GM10847 (cell line): Measurements from ENCODE around the gene LCN12.

Experiments used
- POLR2A ChIP-seq: IDR thresholded peaks from 2 replicates; pipeline ENCODE4 v1.6.1; 2011; ENCODE audit not compliant: insufficient read length; ENCODE audit errors: extremely low read depth

LCN12 gene

GRCh38 chr9:136958473-136958872 lies 6.4 kb downstream of the LCN12 start:
- no peak for TF ChIP-seq POLR2A

- no peak for TF ChIP-seq POLR2A
Observed at GRCh38 chr9:136958898-136959850, 7.1 kb downstream of the LCN12 start.

GRCh38 chr9:136960212-136960937 lies 8.3 kb downstream of the LCN12 start:
- no peak for TF ChIP-seq POLR2A

- TF ChIP-seq POLR2A = no peak
Observed at GRCh38 chr9:136960938-136961275, 8.8 kb downstream of the LCN12 start.

- TF ChIP-seq POLR2A = no peak
Observed at GRCh38 chr9:136961279-136962065, 9.4 kb downstream of the LCN12 start.

GRCh38 chr9:136962163-136962562 lies 10.1 kb downstream of the LCN12 start:
- TF ChIP-seq POLR2A = no peak

GRCh38 chr9:136962701-136963248 lies 10.7 kb downstream of the LCN12 start:
- TF ChIP-seq POLR2A = no peak

- no peak for TF ChIP-seq POLR2A
Observed at GRCh38 chr9:136963341-136963740, 11.3 kb downstream of the LCN12 start.

- no peak for TF ChIP-seq POLR2A
Observed at GRCh38 chr9:136963751-136964150, 11.7 kb downstream of the LCN12 start.

GRCh38 chr9:136964171-136964689 lies 12.2 kb downstream of the LCN12 start:
- no peak for TF ChIP-seq POLR2A

GRCh38 chr9:136964833-136965422 lies 12.9 kb downstream of the LCN12 start:
- no peak for TF ChIP-seq POLR2A

- TF ChIP-seq POLR2A = no peak
Observed at GRCh38 chr9:136965771-136966484, 13.9 kb downstream of the LCN12 start.

GRCh38 chr9:136968333-136969127 lies 16.5 kb downstream of the LCN12 start:
- no peak for TF ChIP-seq POLR2A

GRCh38 chr9:136969150-136969549 lies 17.1 kb downstream of the LCN12 start:
- TF ChIP-seq POLR2A = no peak

- TF ChIP-seq POLR2A = no peak
Observed at GRCh38 chr9:136969774-136970173, 17.7 kb downstream of the LCN12 start.
